ENCODE data around the gene TRIM3.

DNA sequence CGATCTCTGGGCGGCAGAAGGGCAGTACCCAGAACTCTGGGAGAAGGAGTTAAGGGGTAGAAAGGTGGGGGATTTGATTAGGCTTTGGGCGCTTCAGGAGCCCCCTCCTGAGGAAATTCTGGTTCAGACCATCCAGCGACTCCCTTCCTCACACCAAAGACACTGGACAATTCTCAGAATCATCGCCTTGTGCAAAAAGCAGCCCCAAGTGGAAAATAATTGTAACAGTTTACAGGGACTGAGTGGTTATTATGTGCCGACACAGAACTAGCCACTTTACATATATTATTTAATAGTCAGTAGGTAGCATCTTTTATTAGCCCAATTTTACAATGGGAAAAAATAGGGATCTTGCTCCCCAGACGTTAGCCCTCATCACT is 662 bp upstream of the TRIM3 start:
- TF ChIP-seq, protein P1, sequence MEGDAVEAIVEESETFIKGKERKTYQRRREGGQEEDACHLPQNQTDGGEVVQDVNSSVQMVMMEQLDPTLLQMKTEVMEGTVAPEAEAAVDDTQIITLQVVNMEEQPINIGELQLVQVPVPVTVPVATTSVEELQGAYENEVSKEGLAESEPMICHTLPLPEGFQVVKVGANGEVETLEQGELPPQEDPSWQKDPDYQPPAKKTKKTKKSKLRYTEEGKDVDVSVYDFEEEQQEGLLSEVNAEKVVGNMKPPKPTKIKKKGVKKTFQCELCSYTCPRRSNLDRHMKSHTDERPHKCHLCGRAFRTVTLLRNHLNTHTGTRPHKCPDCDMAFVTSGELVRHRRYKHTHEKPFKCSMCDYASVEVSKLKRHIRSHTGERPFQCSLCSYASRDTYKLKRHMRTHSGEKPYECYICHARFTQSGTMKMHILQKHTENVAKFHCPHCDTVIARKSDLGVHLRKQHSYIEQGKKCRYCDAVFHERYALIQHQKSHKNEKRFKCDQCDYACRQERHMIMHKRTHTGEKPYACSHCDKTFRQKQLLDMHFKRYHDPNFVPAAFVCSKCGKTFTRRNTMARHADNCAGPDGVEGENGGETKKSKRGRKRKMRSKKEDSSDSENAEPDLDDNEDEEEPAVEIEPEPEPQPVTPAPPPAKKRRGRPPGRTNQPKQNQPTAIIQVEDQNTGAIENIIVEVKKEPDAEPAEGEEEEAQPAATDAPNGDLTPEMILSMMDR (IDR thresholded peaks at IDR 0.05): no peak
- TF ChIP-seq POLR2A (IDR thresholded peaks at IDR 0.05): no peak
